ENCODE data around the gene UBE2Z.

UBE2Z gene

GRCh38 chr17:48909783-48910182 lies 1.6 kb downstream of the UBE2Z start:
- Histone ChIP-seq H3K9ac (ENCODE audit: insufficient read length) (peak overlapping the region; percentile 81), H3K27ac (no peak overlapping the region), H3K36me3 (ENCODE audit: insufficient read depth, low read length) (peaks cover 53% of the 10 kb centered on the region), H3K9me3 (ENCODE audit: low read depth, low read length) (no peaks in the 10 kb centered on the region), H3K4me3 (peak overlapping the region; percentile 97)
- no peak for DNase-seq (ENCODE audit: low read depth, low spot score)
- TF ChIP-seq FOXP2 (optimal IDR thresholded peaks at IDR 0.05; ENCODE audit: control extremely low read depth, extremely low read length, insufficient read depth) (no peak), EZH2 (IDR thresholded peaks at IDR 0.05) (no peak), POLR2AphosphoS5 (IDR thresholded peaks at IDR 0.05; ENCODE audit: borderline replicate concordance, low read depth, low read length) (no peak)

- no peak for DNase-seq (ENCODE audit: low read depth, low spot score)
- H3K9ac ChIP-seq (ENCODE audit: insufficient read length) = peak overlapping the region; percentile 12
- H3K36me3 ChIP-seq (ENCODE audit: insufficient read depth, low read length) = peaks cover 59% of the 10 kb centered on the region
- peak overlapping the region; percentile 97 for H3K4me3 ChIP-seq
- no peaks in the 10 kb centered on the region for H3K9me3 ChIP-seq (ENCODE audit: low read depth, low read length)
- no peak for TF ChIP-seq EZH2 (IDR thresholded peaks at IDR 0.05)
- TF ChIP-seq FOXP2 (optimal IDR thresholded peaks at IDR 0.05; ENCODE audit: control extremely low read depth, extremely low read length, insufficient read depth) = no peak
- no peak for TF ChIP-seq POLR2AphosphoS5 (IDR thresholded peaks at IDR 0.05; ENCODE audit: borderline replicate concordance, low read depth, low read length)
- no peak overlapping the region for H3K27ac ChIP-seq
Observed at GRCh38 chr17:48910370-48910769, 2.2 kb downstream of the UBE2Z start.

GRCh38 chr17:48912476-48912875 lies 4.3 kb downstream of the UBE2Z start:
- Histone ChIP-seq H3K27ac (0 out of 2 replicates have a peak overlapping the region, but pooled peaks have one; percentile 9), H3K9ac (ENCODE audit: insufficient read length) (no peak overlapping the region), H3K36me3 (ENCODE audit: insufficient read depth, low read length) (peaks cover 78% of the 10 kb centered on the region), H3K4me3 (no peak overlapping the region), H3K9me3 (ENCODE audit: low read depth, low read length) (no peaks in the 10 kb centered on the region)
- DNase-seq (ENCODE audit: low read depth, low spot score) = no peak
- TF ChIP-seq EZH2 (IDR thresholded peaks at IDR 0.05) = no peak
- TF ChIP-seq FOXP2 (optimal IDR thresholded peaks at IDR 0.05; ENCODE audit: control extremely low read depth, extremely low read length, insufficient read depth) = no peak
- no peak for TF ChIP-seq POLR2AphosphoS5 (IDR thresholded peaks at IDR 0.05; ENCODE audit: borderline replicate concordance, low read depth, low read length)

- DNase-seq (ENCODE audit: low read depth, low spot score) = no peak
- no peak overlapping the region for H3K4me3 ChIP-seq
- TF ChIP-seq POLR2AphosphoS5 (IDR thresholded peaks at IDR 0.05; ENCODE audit: borderline replicate concordance, low read depth, low read length) = no peak
- no peak for TF ChIP-seq FOXP2 (optimal IDR thresholded peaks at IDR 0.05; ENCODE audit: control extremely low read depth, extremely low read length, insufficient read depth)
- TF ChIP-seq EZH2 (IDR thresholded peaks at IDR 0.05) = no peak
- H3K36me3 ChIP-seq (ENCODE audit: insufficient read depth, low read length) = peaks cover 95% of the 10 kb centered on the region
- H3K27ac ChIP-seq = 0 out of 2 replicates have a peak overlapping the region, but pooled peaks have one; percentile 26
- H3K9ac ChIP-seq (ENCODE audit: insufficient read length) = no peak overlapping the region
- no peaks in the 10 kb centered on the region for H3K9me3 ChIP-seq (ENCODE audit: low read depth, low read length)
Observed at GRCh38 chr17:48915459-48916282, 7.5 kb downstream of the UBE2Z start.

- no peak for TF ChIP-seq POLR2AphosphoS5 (IDR thresholded peaks at IDR 0.05; ENCODE audit: borderline replicate concordance, low read depth, low read length)
- no peak for TF ChIP-seq FOXP2 (optimal IDR thresholded peaks at IDR 0.05; ENCODE audit: control extremely low read depth, extremely low read length, insufficient read depth)
- no peak for TF ChIP-seq EZH2 (IDR thresholded peaks at IDR 0.05)
- DNase-seq (ENCODE audit: low read depth, low spot score) = no peak
- no peaks in the 10 kb centered on the region for H3K9me3 ChIP-seq (ENCODE audit: low read depth, low read length)
- H3K36me3 ChIP-seq (ENCODE audit: insufficient read depth, low read length) = peaks cover 94% of the 10 kb centered on the region
- 0 out of 2 replicates have a peak overlapping the region, but pooled peaks have one; percentile 11 for H3K27ac ChIP-seq
- no peak overlapping the region for H3K9ac ChIP-seq (ENCODE audit: insufficient read length)
- no peak overlapping the region for H3K4me3 ChIP-seq
Observed at GRCh38 chr17:48925251-48925990, 17.2 kb downstream of the UBE2Z start.

GRCh38 chr17:48925991-48926342 lies 17.8 kb downstream of the UBE2Z start:
- no peak for DNase-seq (ENCODE audit: low read depth, low spot score)
- Histone ChIP-seq H3K27ac (no peak overlapping the region), H3K4me3 (no peak overlapping the region), H3K9ac (ENCODE audit: insufficient read length) (no peak overlapping the region), H3K9me3 (ENCODE audit: low read depth, low read length) (no peaks in the 10 kb centered on the region), H3K36me3 (ENCODE audit: insufficient read depth, low read length) (peaks cover 94% of the 10 kb centered on the region)
- TF ChIP-seq POLR2AphosphoS5 (IDR thresholded peaks at IDR 0.05; ENCODE audit: borderline replicate concordance, low read depth, low read length) (no peak), FOXP2 (optimal IDR thresholded peaks at IDR 0.05; ENCODE audit: control extremely low read depth, extremely low read length, insufficient read depth) (no peak), EZH2 (IDR thresholded peaks at IDR 0.05) (no peak)

GRCh38 chr17:48927978-48928745 lies 20.0 kb downstream of the UBE2Z start:
- Histone ChIP-seq H3K27ac (peak overlapping the region; percentile 69), H3K9me3 (ENCODE audit: low read depth, low read length) (no peaks in the 10 kb centered on the region), H3K4me3 (no peak overlapping the region), H3K36me3 (ENCODE audit: insufficient read depth, low read length) (peaks cover 95% of the 10 kb centered on the region), H3K9ac (ENCODE audit: insufficient read length) (no peak overlapping the region)
- no peak for DNase-seq (ENCODE audit: low read depth, low spot score)
- no peak for TF ChIP-seq POLR2AphosphoS5 (IDR thresholded peaks at IDR 0.05; ENCODE audit: borderline replicate concordance, low read depth, low read length)
- TF ChIP-seq FOXP2 (optimal IDR thresholded peaks at IDR 0.05; ENCODE audit: control extremely low read depth, extremely low read length, insufficient read depth) = no peak
- TF ChIP-seq EZH2 (IDR thresholded peaks at IDR 0.05) = no peak

Data from SK-N-MC (cell line).